Large intestine (tissue), 12 donors: ENCODE results near the gene RAB3IL1. TPM values are rescaled to one million over a fixed set of nuclear protein-coding genes. Genes with fewer than 3 reads are reported as not detected.
"Not testable (repeated sequence)": the region's sequence is repeated elsewhere in the genome, so short reads cannot be mapped to it uniquely, and the experiment has no call there.

ENCODE experiments used
- DNase-seq, 2 donors: peaks; one replicate each; pipeline versions ENCODE4 v3.0.0 to v3.0.0-alpha.2; 2013
- H3K27ac ChIP-seq: one replicate; pipeline ENCODE4 v1.5.1; 2013; ENCODE audit warnings: low read length
- H3K27me3 ChIP-seq: 2 replicates; pipeline ENCODE4 v1.6.1; 2013; ENCODE audit warnings: low read length; ENCODE audit not compliant: control insufficient read depth, insufficient read depth
- H3K36me3 ChIP-seq: 2 replicates; pipeline ENCODE4 v1.6.1; 2013; ENCODE audit warnings: low read length; ENCODE audit not compliant: control insufficient read depth, insufficient read depth
- H3K4me1 ChIP-seq: one replicate; pipeline ENCODE4 v1.6.1; 2013; ENCODE audit warnings: low read length; ENCODE audit not compliant: control insufficient read depth, insufficient read depth
- H3K4me3 ChIP-seq: one replicate; pipeline ENCODE4 v1.5.1; 2013; ENCODE audit warnings: low read length
- H3K9me3 ChIP-seq: one replicate; pipeline ENCODE4 v1.6.1; 2013; ENCODE audit warnings: mild to moderate bottlenecking, low read depth, low read length, moderate library complexity; ENCODE audit not compliant: control insufficient read depth
- WGBS: methylation state at CpG from one replicate; pipeline ENCODE4 v1.1.5; 2013; ENCODE audit warnings: low lambda C conversion rate; ENCODE audit not compliant: insufficient coverage; 5-methylcytosine and 5-hydroxymethylcytosine counted together
- long read RNA-seq, 11 donors: transcript quantifications; one replicate each; lab custom pipeline, GENCODE V29; 2026
- polyA plus RNA-seq: library from polyadenylated mRNA; unstranded; fragments of 120-200 nt; gene quantifications from one replicate; pipeline ENCODE4 v1.2.1, GENCODE V29; 2013

RAB3IL1 gene, protein sequence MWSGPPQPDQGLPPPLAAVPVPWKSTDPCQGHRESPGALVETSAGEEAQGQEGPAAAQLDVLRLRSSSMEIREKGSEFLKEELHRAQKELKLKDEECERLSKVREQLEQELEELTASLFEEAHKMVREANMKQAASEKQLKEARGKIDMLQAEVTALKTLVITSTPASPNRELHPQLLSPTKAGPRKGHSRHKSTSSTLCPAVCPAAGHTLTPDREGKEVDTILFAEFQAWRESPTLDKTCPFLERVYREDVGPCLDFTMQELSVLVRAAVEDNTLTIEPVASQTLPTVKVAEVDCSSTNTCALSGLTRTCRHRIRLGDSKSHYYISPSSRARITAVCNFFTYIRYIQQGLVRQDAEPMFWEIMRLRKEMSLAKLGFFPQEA
- polyA plus RNA-seq = 19.6 TPM
- long read RNA-seq, donor 1, partial matches to known transcripts = 0 of 1 reads
- long read RNA-seq, donor 1, other reads (novel, unspliced or antisense) = 0 of 1 reads
- long read RNA-seq, donor 2, partial matches to known transcripts = 0 of 5 reads
- long read RNA-seq, donor 2, other reads (novel, unspliced or antisense) = 0 of 5 reads
- long read RNA-seq, donor 3 = 0 reads
- long read RNA-seq, donor 4 = 0 reads
- long read RNA-seq, donor 5, partial matches to known transcripts = 0 of 2 reads
- long read RNA-seq, donor 5, other reads (novel, unspliced or antisense) = 0 of 2 reads
- long read RNA-seq, donor 6, partial matches to known transcripts = 6 of 10 reads
- long read RNA-seq, donor 6, other reads (novel, unspliced or antisense) = 0 of 10 reads
- long read RNA-seq, donor 7 = 0 reads
- long read RNA-seq, donor 8, partial matches to known transcripts = 0 of 8 reads
- long read RNA-seq, donor 8, other reads (novel, unspliced or antisense) = 0 of 8 reads
- long read RNA-seq, donor 9, partial matches to known transcripts = 0 of 6 reads
- long read RNA-seq, donor 9, other reads (novel, unspliced or antisense) = 0 of 6 reads
- long read RNA-seq, donor 10, partial matches to known transcripts = 0 of 4 reads
- long read RNA-seq, donor 10, other reads (novel, unspliced or antisense) = 0 of 4 reads
- long read RNA-seq, donor 11, partial matches to known transcripts = 0 of 3 reads
- long read RNA-seq, donor 11, other reads (novel, unspliced or antisense) = 0 of 3 reads

DNA sequence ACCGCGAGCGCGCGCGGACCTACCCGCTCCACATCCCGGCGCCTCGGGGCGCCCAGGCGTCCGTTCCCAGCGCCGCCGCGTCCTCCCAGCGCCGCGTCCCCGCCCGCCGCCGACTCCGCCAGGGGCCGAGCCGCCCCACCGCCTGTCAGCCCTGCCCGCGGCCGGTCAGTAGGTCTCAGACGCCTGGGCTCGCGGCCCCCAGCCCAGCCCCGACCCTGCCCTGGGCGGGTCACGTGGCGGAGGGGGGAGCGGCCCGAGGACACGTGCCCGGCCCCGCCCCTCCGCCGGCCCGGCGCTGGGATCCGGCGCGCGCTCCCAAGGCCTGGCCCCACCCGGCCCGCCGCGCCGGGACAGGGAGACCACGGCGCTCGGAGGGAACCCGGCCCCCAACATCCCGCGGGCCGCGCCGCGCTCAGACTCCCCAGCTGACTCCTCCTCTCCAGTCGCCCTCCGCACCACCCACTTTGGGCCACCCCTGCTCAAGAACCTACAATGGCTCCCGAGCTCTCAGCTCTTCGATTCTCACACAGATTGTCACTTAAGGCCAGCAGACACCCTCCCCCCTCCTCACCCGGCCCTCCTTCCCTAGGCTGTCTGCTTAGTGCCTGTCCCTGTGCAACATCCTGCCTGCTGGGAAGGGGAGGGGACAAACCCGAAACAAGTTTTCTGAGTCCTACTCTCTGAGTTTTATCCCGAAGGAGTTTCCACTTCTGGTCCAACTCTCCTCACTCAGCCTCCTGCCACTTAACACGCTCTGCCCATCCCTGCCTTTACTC is at the start of gene RAB3IL1:
Gene RAB3IL1 (minus strand): TSS at position 233 of the 776 bp plus-strand sequence. CDS start 199 bp downstream, at position 34.
- H3K27me3 ChIP-seq = peaks cover 4% of the 10 kb centered on the region
- DNase-seq = peak; percentile 45 to 77
- WGBS = no CpG with 5 or more reads among the region's 74 CpGs

DNA sequence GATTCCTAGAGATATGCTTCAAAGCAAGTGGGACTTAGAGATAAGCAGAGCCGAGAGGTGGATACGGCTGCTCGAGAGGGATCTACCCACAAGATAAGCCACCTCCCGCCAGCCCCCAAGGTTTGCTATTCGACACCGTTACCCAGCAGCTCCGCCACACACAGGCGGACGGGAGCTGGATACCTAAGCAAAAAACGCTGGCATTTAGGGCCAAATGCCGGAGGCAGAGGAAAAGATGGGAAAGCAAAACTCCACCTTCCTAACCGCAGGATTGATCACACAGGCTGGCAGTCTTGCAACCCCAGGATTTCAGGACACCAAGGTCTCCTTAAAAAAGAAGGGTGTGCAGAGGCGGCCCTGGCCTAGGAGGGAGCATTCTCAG is 49.4 kb upstream of the RAB3IL1 start:
- peak overlapping the region; percentile 93 for H3K27ac ChIP-seq
- H3K4me1 ChIP-seq = peaks cover 59% of the 10 kb centered on the region
- H3K36me3 ChIP-seq = peaks cover 35% of the 10 kb centered on the region
- peak in 1 of 2 donors; percentile 41 for DNase-seq
- H3K4me3 ChIP-seq = peak overlapping the region; percentile 84
- no CpG with 5 or more reads among the region's 13 CpGs for WGBS
- no peaks in the 10 kb centered on the region for H3K27me3 ChIP-seq
- H3K9me3 ChIP-seq = no peaks in the 10 kb centered on the region

More for the DNA sequence above, at the start of gene RAB3IL1:
- Histone ChIP-seq H3K27ac (no peak within 1 kb of the TSS), H3K36me3 (no peaks in the 10 kb centered on the region), H3K4me3 (peak within 1 kb of the TSS; percentile 61), H3K9me3 (no peaks in the 10 kb centered on the region), H3K4me1 (peaks cover 34% of the 10 kb centered on the region)

DNA sequence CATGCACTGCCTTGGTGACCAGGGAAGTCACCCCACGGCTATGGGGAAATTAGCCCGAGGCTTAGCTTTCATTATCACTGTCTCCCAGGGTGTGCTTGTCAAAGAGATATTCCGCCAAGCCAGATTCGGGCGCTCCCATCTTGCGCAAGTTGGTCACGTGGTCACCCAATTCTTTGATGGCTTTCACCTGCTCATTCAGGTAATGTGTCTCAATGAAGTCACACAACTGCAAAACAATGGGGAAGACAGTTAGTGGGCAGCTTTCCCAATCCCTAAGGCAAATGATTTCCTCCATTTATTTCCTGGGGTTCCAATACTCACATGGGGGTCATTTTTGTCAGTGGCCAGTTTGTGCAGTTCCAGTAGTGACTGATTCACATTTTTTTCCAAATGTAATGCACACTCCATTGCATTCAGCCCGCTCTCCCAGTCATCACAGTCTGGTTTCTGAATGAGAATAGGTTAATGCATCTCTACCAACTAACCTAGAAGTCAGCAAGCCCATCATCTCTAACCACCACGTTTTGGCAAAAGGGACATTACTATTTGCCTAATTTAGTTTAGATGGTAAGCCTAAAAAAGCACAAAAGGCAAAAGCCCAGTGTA is 47.4 kb upstream of the RAB3IL1 start:
- WGBS = 20% methylated on average over 1 of the region's 9 CpGs
- Histone ChIP-seq H3K36me3 (peaks cover 39% of the 10 kb centered on the region), H3K27ac (peak overlapping the region; percentile 93), H3K4me1 (peaks cover 59% of the 10 kb centered on the region), H3K4me3 (peak overlapping the region; percentile 84)
- DNase-seq = peak in 1 of 2 donors; percentile 27
- not testable (repeated sequence) for H3K9me3 ChIP-seq, H3K27me3 ChIP-seq

DNA sequence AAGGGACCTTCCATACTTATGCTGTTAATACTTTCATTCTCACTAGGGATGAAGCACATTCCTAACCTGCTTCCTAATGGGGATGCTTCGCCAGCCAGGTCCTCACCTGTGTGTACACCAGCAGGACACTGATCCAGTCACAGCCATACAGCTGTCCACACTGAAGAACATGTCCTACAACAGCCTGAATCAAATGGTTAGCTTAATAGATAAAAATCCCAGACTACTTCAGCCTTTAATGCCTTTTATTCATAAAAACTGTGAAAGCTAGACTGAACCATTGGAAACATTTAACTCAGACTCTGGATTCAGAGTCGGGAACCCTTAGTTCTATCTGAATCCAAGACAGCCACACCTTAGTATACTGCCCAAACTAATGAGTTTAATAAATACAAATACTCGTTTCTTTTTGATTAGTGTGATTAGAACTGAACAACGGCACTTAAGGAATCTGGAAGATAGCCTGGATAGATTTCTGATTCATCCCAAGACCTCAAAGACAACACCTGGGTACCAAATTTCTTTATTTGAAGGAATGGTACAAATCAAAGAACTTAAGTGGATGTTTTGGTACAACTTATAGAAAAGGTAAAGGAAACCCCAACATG is 46.8 kb upstream of the RAB3IL1 start:
- Histone ChIP-seq H3K36me3 (peaks cover 41% of the 10 kb centered on the region), H3K27ac (peak overlapping the region; percentile 93), H3K9me3 (no peaks in the 10 kb centered on the region), H3K27me3 (no peaks in the 10 kb centered on the region), H3K4me1 (peaks cover 60% of the 10 kb centered on the region), H3K4me3 (no peak overlapping the region)
- DNase-seq = peak in 1 of 2 donors; percentile 33
- WGBS = 40% methylated on average over 2 of the region's 4 CpGs

DNA sequence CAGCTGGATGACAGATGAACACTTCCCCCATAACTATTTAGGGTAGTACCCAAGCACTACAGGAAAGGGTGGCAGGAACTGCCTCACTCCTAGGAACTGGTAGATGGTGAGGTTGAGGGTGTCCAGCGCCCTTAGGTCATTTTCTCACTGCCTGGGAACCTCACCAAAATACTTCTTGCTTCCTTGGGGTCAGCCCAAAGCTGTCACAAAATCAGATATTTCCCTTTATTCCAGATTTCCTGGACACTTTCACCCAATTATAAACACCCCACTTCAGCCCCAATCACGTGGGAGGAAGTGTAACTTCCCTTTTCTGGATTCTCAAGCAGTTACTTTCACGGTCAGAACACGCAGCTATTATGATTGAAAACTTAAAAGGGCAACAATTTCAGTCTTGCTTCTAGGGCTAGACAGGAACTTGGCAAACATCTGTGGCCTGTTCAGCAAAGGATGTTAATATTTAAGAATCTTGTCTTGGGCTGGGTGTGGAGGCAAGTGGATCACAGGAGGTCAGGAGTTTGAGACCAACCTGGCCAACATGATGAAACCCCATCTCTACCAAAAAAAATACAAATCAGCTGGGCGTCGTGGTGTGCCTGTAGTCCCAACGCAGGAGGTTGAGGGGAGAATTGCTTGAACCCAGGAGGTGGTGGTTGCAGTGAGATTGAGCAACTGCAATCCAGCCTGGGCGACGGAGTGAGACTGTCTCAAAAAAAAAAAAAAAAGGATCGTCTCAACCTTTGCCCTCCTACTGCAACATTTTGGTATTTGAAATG is 46.1 kb upstream of the RAB3IL1 start:
- Histone ChIP-seq H3K4me1 (peaks cover 59% of the 10 kb centered on the region), H3K27ac (peak overlapping the region; percentile 93), H3K36me3 (peaks cover 41% of the 10 kb centered on the region), H3K27me3 (no peaks in the 10 kb centered on the region), H3K9me3 (no peaks in the 10 kb centered on the region), H3K4me3 (no peak overlapping the region)
- no peak for DNase-seq
- 67% methylated on average over 1 of the region's 10 CpGs for WGBS

DNA sequence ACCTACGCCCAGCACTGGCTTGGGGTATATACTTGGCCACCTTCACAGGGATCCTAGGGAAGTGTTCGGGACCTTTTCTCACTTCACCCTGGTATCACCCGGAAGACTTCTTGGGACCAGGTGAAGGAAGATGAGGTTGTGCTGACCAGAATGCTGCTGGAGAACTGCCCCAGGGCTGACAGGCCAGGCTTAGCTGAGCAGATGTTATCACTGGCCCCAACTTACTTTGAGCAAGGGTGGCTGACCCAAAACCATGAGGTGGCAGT is 45.6 kb upstream of the RAB3IL1 start:
- peak overlapping the region; percentile 93 for H3K27ac ChIP-seq
- peaks cover 57% of the 10 kb centered on the region for H3K4me1 ChIP-seq
- DNase-seq = no peak
- H3K36me3 ChIP-seq = peaks cover 41% of the 10 kb centered on the region
- H3K4me3 ChIP-seq = no peak overlapping the region
- H3K9me3 ChIP-seq = peaks cover 3% of the 10 kb centered on the region
- no CpG with 5 or more reads among the region's 3 CpGs for WGBS
- H3K27me3 ChIP-seq = no peaks in the 10 kb centered on the region

DNA sequence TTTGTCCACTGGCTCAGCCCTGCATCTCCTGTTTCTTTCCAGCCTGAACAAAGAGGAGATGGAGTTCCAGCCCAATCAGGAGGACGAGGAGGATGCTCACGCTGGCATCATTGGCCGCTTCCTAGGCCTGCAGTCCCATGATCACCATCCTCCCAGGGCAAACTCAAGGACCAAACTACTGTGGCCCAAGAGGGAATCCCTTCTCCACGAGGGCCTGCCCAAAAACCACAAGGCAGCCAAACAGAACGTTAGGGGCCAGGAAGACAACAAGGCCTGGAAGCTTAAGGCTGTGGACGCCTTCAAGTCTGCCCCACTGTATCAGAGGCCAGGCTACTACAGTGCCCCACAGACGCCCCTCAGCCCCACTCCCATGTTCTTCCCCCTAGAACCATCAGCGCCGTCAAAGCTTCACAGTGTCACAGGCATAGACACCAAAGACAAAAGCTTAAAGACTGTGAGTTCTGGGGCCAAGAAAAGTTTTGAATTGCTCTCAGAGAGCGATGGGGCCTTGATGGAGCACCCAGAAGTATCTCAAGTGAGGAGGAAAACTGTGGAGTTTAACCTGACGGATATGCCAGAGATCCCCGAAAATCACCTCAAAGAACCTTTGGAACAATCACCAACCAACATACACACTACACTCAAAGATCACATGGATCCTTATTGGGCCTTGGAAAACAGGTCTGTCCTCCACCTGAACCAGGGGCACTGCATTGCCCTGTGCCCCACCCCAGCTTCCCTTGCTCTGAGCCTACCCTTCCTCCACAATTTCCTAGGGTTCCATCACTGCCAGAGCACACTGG is 45.0 kb upstream of the RAB3IL1 start:
- peak overlapping the region; percentile 93 for H3K27ac ChIP-seq
- peaks cover 57% of the 10 kb centered on the region for H3K4me1 ChIP-seq
- no CpG with 5 or more reads among the region's 12 CpGs for WGBS
- H3K9me3 ChIP-seq = peaks cover 3% of the 10 kb centered on the region
- H3K4me3 ChIP-seq = no peak overlapping the region
- peak in 1 of 2 donors; percentile 34 for DNase-seq
- H3K36me3 ChIP-seq = peaks cover 43% of the 10 kb centered on the region
- no peaks in the 10 kb centered on the region for H3K27me3 ChIP-seq

DNA sequence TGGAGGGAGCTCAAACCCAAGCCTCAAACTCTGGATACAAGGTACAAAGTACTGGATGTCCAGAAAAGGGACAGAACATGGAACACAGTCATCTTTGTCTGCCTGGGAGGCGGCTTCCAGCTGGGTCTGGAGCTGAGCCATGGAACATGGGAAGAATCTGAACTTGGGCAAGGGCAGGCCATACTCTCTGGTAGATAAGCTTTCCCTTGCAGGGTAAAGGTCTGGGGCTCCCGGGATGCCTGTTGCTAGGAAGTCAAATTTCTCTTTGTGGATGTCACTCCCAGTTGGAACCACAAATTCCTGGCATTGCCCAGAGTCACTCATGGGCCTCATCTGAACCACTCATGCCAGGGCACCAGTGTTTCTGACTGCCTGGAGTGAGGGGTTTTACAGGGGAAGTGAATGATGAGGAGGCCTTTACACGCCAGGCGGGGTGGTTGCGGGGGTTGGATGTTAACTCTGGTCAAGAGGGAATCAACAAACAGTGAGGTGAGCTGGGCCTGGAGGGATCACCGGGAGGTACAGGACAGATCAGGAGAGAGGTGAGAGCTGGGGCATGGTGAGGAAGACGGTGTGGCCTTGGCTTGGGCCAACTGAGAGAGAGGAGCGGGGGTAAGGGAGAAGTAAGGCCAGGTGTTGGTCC is 44.3 kb upstream of the RAB3IL1 start:
- Histone ChIP-seq H3K4me3 (no peak overlapping the region), H3K4me1 (peaks cover 57% of the 10 kb centered on the region), H3K9me3 (peaks cover 3% of the 10 kb centered on the region), H3K27me3 (no peaks in the 10 kb centered on the region), H3K27ac (peak overlapping the region; percentile 93), H3K36me3 (peaks cover 49% of the 10 kb centered on the region)
- 60% methylated on average over 1 of the region's 8 CpGs for WGBS
- DNase-seq = peak; percentile 84 to 89
